SK-N-MC (cell line): ENCODE data around the gene QRICH2.

Experiments used
- EZH2 ChIP-seq: fragments of 200-600 bp; sonication (generic); IDR thresholded peaks from one replicate; pipeline ENCODE4 v1.6.1; 2017; ENCODE audit warnings: antibody characterized with exemption
- FOXP2 ChIP-seq: optimal IDR thresholded peaks from 2 replicates; pipeline ENCODE3; 2011; ENCODE audit warnings: mild to moderate bottlenecking, moderate library complexity; ENCODE audit not compliant: insufficient read depth; ENCODE audit errors: extremely low read length, control extremely low read depth
- POLR2AphosphoS5 ChIP-seq: IDR thresholded peaks from 2 replicates; pipeline ENCODE4 v1.6.1; 2012; ENCODE audit warnings: mild to moderate bottlenecking, low read depth, low read length, borderline replicate concordance

- TF ChIP-seq FOXP2, result no peak
- TF ChIP-seq EZH2, result no peak
- TF ChIP-seq POLR2AphosphoS5, result no peak
Observed at GRCh38 chr17:76278268-76278908, 29.7 kb downstream of the QRICH2 start.
